Transverse colon (tissue), 4 donors: ENCODE measurements around the gene CLEC4M. TPM values are rescaled to one million over a fixed set of nuclear protein-coding genes. Genes with fewer than 3 reads are reported as not detected.

Experiments
- DNase-seq: peaks from one replicate; pipeline ENCODE4 v3.0.0-alpha.2; 2019
- H3K27ac ChIP-seq, 4 donors: fragments of 200-600 bp; sonication (generic); 2 replicates each; pipeline ENCODE4 v1.5.1; 2016 to 2018; ENCODE audit warnings: inconsistent platforms in 4 of 4
- H3K27me3 ChIP-seq: fragments of 200-600 bp; sonication (generic); 2 replicates; pipeline ENCODE4 v1.5.1; 2017; ENCODE audit warnings: inconsistent platforms
- H3K36me3 ChIP-seq, 4 donors: fragments of 200-600 bp; sonication (generic); 2 replicates each; pipeline ENCODE4 v1.5.1; 2017 to 2019; ENCODE audit warnings: inconsistent platforms in 4 of 4
- H3K4me1 ChIP-seq, 4 donors: fragments of 200-600 bp; sonication (generic); 2 replicates each; pipeline ENCODE4 v1.5.1; 2017 to 2020; ENCODE audit warnings: inconsistent platforms in 4 of 4
- H3K4me3 ChIP-seq, 4 donors: fragments of 200-600 bp; sonication (generic); 1 replicate in 1 of 4; 2 replicates in 3 of 4; pipeline versions ENCODE4 v1.5.1 to v1.6.1; 2017 to 2019; ENCODE audit warnings: inconsistent platforms in 4 of 4
- H3K9me3 ChIP-seq, 2 donors: fragments of 200-600 bp; sonication (generic); 2 replicates each; pipeline ENCODE4 v1.5.1; 2017 to 2019; ENCODE audit warnings: inconsistent platforms in 2 of 2
- EP300 ChIP-seq: sonication (generic); formaldehyde crosslinking; IDR thresholded peaks from one replicate; pipeline ENCODE4 v1.6.1; 2017; ENCODE audit warnings: antibody characterized with exemption, low read depth
- POLR2A ChIP-seq: fragments of 450-650 bp; IDR thresholded peaks from one replicate; pipeline ENCODE4 v1.6.1; 2016; ENCODE audit warnings: antibody characterized with exemption, mild to moderate bottlenecking, moderate library complexity
- POLR2AphosphoS5 ChIP-seq, 3 donors: sonication (generic); formaldehyde crosslinking; IDR thresholded peaks; one replicate each; pipeline ENCODE4 v1.6.1; 2016; ENCODE audit warnings: antibody characterized with exemption in 3 of 3
- WGBS, 2 donors: methylation state at CpG; one replicate each; pipeline ENCODE4 v1.1.5; 2018; ENCODE audit warnings: low coverage in 1 of 2; 5-methylcytosine and 5-hydroxymethylcytosine counted together
- in situ Hi-C, 4 donors: fragments of 200-750 bp; cut with MboI; loops; one replicate each; pipeline versions ENCODE4 v1.15.0 to v1.15.1; 2017; ENCODE audit warnings: low sequenced_read_pairs in 3 of 4, low pct_ligation_motif_present in 1 of 4, low pct_unique_long_range_greater_than_20kb in 1 of 4
- intact Hi-C: fragments of 100-400 bp; cut with DNase I; formaldehyde crosslinking; loops from one replicate; pipeline ENCODE4 v1.15.1; 2023; ENCODE audit warnings: low total_unique reads
- total RNA-seq, 4 donors: library from RNA; depleted of rRNA; stranded (reverse); fragments of >200 nt; gene quantifications; one replicate each; pipeline ENCODE4 v1.1.0, GENCODE V29; 2016
- TF ChIP-seq, protein P1 (sequence below), 5 experiments: fragments of 200-600 bp in 3 of 5; fragments of 450-650 bp in 2 of 5; sonication (generic) in 3 of 5; IDR thresholded peaks; 1 replicate in 2 of 5; 2 replicates in 3 of 5; pipeline ENCODE4 v1.5.1; 2016 to 2017; ENCODE audit warnings: antibody characterized with exemption in 5 of 5, inconsistent platforms in 3 of 5, mild to moderate bottlenecking in 2 of 5, moderate library complexity in 1 of 5

CLEC4M gene
- total RNA-seq, 4 donors from 2014 or later = 0.16 TPM; not detected in 3

DNA sequence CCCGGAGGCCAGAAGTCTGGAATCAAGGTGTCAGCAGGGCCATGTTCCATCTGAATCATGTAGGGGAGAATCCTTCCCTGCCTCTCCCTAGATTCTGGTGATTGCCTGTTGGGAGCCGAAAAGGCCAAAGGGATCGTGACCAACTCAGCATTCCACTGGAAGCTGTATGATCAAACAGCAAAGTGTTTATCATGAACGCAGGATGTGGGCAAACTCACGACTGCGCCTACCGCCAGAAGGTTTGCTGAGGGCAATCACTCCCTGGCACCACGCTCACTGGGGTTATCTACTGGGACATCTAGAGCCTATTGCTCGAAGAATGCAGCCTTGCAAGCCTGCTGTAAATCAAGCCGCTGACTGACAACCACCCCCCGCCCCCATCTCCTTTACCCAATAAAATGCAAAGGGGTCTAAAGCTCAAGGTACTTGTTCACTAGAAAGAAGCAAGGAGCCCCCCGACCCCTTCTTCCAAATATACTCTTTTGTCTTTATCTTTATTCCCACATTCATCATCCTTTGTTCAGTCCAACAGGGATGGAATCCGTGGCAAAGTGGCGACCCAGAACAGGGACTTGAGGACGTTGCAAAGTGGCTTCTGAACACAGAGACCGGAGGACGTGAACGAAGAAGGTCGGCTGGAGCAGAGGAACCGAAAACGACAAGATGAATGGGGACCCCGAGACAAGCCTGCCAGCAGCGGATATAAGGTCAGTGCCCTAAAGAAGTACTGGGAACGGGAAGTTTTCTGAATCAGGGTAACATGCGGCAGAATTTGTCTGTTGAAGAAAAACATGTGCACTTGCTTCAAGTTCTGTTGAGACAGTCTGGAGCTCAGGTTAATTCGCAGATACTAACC, 16.8 kb downstream of the CLEC4M start:
- intact Hi-C loops = no loop called here
- TF ChIP-seq POLR2AphosphoS5 (IDR thresholded peaks at IDR 0.05) = no peak
- TF ChIP-seq, protein P1, sequence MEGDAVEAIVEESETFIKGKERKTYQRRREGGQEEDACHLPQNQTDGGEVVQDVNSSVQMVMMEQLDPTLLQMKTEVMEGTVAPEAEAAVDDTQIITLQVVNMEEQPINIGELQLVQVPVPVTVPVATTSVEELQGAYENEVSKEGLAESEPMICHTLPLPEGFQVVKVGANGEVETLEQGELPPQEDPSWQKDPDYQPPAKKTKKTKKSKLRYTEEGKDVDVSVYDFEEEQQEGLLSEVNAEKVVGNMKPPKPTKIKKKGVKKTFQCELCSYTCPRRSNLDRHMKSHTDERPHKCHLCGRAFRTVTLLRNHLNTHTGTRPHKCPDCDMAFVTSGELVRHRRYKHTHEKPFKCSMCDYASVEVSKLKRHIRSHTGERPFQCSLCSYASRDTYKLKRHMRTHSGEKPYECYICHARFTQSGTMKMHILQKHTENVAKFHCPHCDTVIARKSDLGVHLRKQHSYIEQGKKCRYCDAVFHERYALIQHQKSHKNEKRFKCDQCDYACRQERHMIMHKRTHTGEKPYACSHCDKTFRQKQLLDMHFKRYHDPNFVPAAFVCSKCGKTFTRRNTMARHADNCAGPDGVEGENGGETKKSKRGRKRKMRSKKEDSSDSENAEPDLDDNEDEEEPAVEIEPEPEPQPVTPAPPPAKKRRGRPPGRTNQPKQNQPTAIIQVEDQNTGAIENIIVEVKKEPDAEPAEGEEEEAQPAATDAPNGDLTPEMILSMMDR (IDR thresholded peaks at IDR 0.05) = no peak
- TF ChIP-seq EP300 = no peak
- TF ChIP-seq POLR2A = no peak
- WGBS, 2 donors = 81 to 87% methylated on average over 9 to 26 of the region's 26 CpGs
- Histone ChIP-seq H3K27me3 (peaks cover 55% of the 10 kb centered on the region), H3K36me3 (no peaks in the 10 kb centered on the region), H3K4me1 (no peaks in the 10 kb centered on the region), H3K27ac (no peak overlapping the region), H3K4me3 (no peak overlapping the region), H3K9me3 (peaks cover 0 to under 1% of the 10 kb centered on the region in 2 donors)
- in situ Hi-C loops = no loop called here
- no peak for DNase-seq

DNA sequence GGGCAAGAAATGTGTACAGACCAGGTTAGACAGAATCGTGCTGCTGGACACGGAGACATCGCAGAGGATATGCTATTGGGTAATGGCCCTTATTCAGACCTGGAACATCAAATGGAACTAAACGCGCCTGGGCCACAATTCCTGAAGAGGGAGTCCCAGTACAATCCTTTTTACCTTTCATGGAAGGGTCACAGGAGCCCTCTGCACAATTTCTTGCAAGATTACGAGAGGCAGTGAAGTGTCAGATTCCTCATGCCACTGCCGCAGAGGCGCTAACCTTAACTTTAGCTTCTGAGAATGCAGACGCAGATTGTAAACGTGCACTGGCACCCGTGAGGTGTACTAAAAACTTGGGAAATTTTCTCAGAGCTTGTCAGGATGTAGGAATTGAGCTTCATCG, 18.1 kb downstream of the CLEC4M start:
- no peak for DNase-seq
- Histone ChIP-seq H3K36me3 (no peaks in the 10 kb centered on the region), H3K9me3 (peaks cover 0 to 2% of the 10 kb centered on the region in 2 donors), H3K4me3 (no peak overlapping the region), H3K27me3 (peaks cover 68% of the 10 kb centered on the region), H3K27ac (no peak overlapping the region), H3K4me1 (no peaks in the 10 kb centered on the region)
- TF ChIP-seq, protein P1 (IDR thresholded peaks at IDR 0.05) = no peak
- no peak for TF ChIP-seq EP300
- no peak for TF ChIP-seq POLR2AphosphoS5 (IDR thresholded peaks at IDR 0.05)
- no peak for TF ChIP-seq POLR2A
- 42 to 49% methylated on average over 3 to 12 of the region's 12 CpGs for WGBS, 2 donors
- in situ Hi-C loops = no loop called here
- intact Hi-C loops = no loop called here

DNA sequence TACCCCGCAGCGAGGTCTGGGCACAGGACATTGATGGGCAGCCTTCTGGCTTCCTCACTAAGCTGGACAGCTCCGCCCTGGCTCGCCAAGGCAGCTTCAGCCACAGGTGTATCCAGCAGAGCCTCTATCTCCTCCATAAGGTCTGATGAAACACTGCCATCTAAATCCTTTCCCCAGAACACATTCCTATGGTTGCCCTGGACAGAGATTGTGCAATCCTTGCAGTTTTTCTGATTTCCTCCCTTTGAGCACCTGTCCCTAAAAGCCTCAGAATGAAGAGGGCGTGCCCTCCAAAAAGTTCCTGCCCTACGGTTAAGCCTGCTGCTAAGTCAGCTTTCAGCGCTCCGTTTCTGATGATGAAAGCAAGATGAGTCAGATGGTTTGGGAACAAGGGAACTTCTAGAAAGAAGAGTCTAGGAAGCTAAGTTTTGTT, 21.0 kb downstream of the CLEC4M start:
- in situ Hi-C loops (no loop called here), intact Hi-C loops (no loop called here)
- Histone ChIP-seq H3K27ac (no peak overlapping the region), H3K9me3 (peaks cover 0 to 2% of the 10 kb centered on the region in 2 donors), H3K36me3 (no peaks in the 10 kb centered on the region), H3K4me3 (no peak overlapping the region), H3K27me3 (peaks cover 97% of the 10 kb centered on the region), H3K4me1 (peaks cover 0 to 2% (median under 1%) of the 10 kb centered on the region in 4 donors)
- WGBS, 2 donors = 0 to 25% methylated on average over 2 to 8 of the region's 8 CpGs
- no peak for DNase-seq
- TF ChIP-seq POLR2AphosphoS5 (IDR thresholded peaks at IDR 0.05) = no peak
- no peak for TF ChIP-seq EP300
- TF ChIP-seq, protein P1 (IDR thresholded peaks at IDR 0.05) = no peak
- no peak for TF ChIP-seq POLR2A

- peaks cover 0 to 7% (median 6%) of the 10 kb centered on the region in 4 donors for H3K4me1 ChIP-seq
- no peak for TF ChIP-seq EP300
- H3K36me3 ChIP-seq = no peaks in the 10 kb centered on the region
- no peak for DNase-seq
- in situ Hi-C loops (no loop called here), intact Hi-C loops (no loop called here)
- no peak overlapping the region for H3K27ac ChIP-seq
- no peak overlapping the region for H3K4me3 ChIP-seq
- H3K27me3 ChIP-seq = peaks cover 97% of the 10 kb centered on the region
- peaks cover 0 to 2% of the 10 kb centered on the region in 2 donors for H3K9me3 ChIP-seq
These were observed 21.8 kb downstream of the CLEC4M start for GRCh38 chr19:7784856-7785255.
